OCI-LY1 (cell line): Measurements from ENCODE around the gene CBLC.

ENCODE experiments used
- H2AFZ ChIP-seq: fragments of 200-600 bp; sonication (generic), shearing (Covaris generic); 2 replicates; pipeline ENCODE4 v1.6.0; 2014; ENCODE audit warnings: antibody characterized with exemption, mild to moderate bottlenecking, low read length
- H3F3A ChIP-seq: fragments of 200-600 bp; sonication (generic), shearing (Covaris generic); 2 replicates; pipeline ENCODE4 v1.6.0; 2014; ENCODE audit warnings: mild to moderate bottlenecking, antibody characterized with exemption, low read length, moderate library complexity; ENCODE audit not compliant: insufficient read depth
- H3K27ac ChIP-seq: fragments of 200-600 bp; sonication (generic); 2 replicates; pipeline ENCODE4 v1.5.1; 2014; ENCODE audit warnings: low read length, mixed run types, mild to moderate bottlenecking, low read depth; ENCODE audit not compliant: poor library complexity, severe bottlenecking
- H3K27me3 ChIP-seq: fragments of 200-600 bp; sonication (generic); 2 replicates; pipeline ENCODE4 v1.6.0; 2014; ENCODE audit warnings: antibody characterized with exemption, mild to moderate bottlenecking, low read length, moderate library complexity; ENCODE audit not compliant: insufficient read depth
- H3K36me3 ChIP-seq: fragments of 200-600 bp; sonication (generic); 2 replicates; pipeline ENCODE4 v1.6.1; 2014; ENCODE audit warnings: mild to moderate bottlenecking, antibody characterized with exemption, low read length, moderate library complexity, mixed read lengths; ENCODE audit not compliant: insufficient read depth
- H3K4me1 ChIP-seq: fragments of 200-600 bp; sonication (generic); 2 replicates; pipeline ENCODE4 v1.5.1; 2014; ENCODE audit warnings: mild to moderate bottlenecking, low read length, moderate library complexity; ENCODE audit not compliant: insufficient read depth, severe bottlenecking
- H3K4me2 ChIP-seq: fragments of 200-600 bp; sonication (generic), shearing (Covaris generic); 2 replicates; pipeline ENCODE4 v1.6.1; 2014; ENCODE audit warnings: low read length
- H3K4me3 ChIP-seq: fragments of 200-600 bp; sonication (generic); 2 replicates; pipeline ENCODE4 v1.5.1; 2014; ENCODE audit warnings: low read length, low read depth, mild to moderate bottlenecking, mixed read lengths; ENCODE audit not compliant: poor library complexity, severe bottlenecking
- H3K79me2 ChIP-seq: fragments of 200-600 bp; shearing (Covaris generic); 2 replicates; pipeline ENCODE4 v1.6.1; 2016; ENCODE audit warnings: mixed run types, low read length, mixed read lengths; ENCODE audit not compliant: insufficient read depth
- H3K9ac ChIP-seq: fragments of 200-600 bp; sonication (generic), shearing (Covaris generic); 2 replicates; pipeline ENCODE4 v1.6.1; 2014; ENCODE audit warnings: mild to moderate bottlenecking, low read length, mixed read lengths
- H3K9me2 ChIP-seq: fragments of 200-600 bp; sonication (generic), shearing (Covaris generic); 2 replicates; pipeline ENCODE4 v1.6.1; 2014; ENCODE audit warnings: low read depth, mild to moderate bottlenecking, low read length, mixed read lengths
- H3K9me3 ChIP-seq: fragments of 200-600 bp; shearing (Covaris generic); 2 replicates; pipeline ENCODE4 v1.6.1; 2014; ENCODE audit warnings: low read length, mixed read lengths
- H4K20me1 ChIP-seq: fragments of 200-600 bp; sonication (generic), shearing (Covaris generic); 2 replicates; pipeline ENCODE4 v1.6.0; 2016; ENCODE audit warnings: mild to moderate bottlenecking, low read length; ENCODE audit not compliant: insufficient read depth
- EZH2 ChIP-seq: fragments of 200-600 bp; sonication (generic), shearing (Covaris generic); IDR thresholded peaks from 2 replicates; pipeline ENCODE4 v1.8.0; 2017; ENCODE audit warnings: borderline replicate concordance, mixed run types, mild to moderate bottlenecking, antibody characterized with exemption, low read length, moderate library complexity, mixed read lengths
- TF ChIP-seq, protein P1 (sequence below): fragments of 200-600 bp; sonication (generic), shearing (Covaris generic); IDR thresholded peaks from 2 replicates; pipeline ENCODE4 v1.5.1; 2017; ENCODE audit warnings: mild to moderate bottlenecking, antibody characterized with exemption, low read length, moderate library complexity, mixed read lengths

CBLC gene

GRCh38 chr19:44839276-44839675 is 61.6 kb downstream of the CBLC start:
- Histone ChIP-seq H3K4me3 (no peak overlapping the region), H3K27me3 (no peaks in the 10 kb centered on the region), H3K27ac (no peak overlapping the region), H3F3A (no peaks in the 10 kb centered on the region), H3K36me3 (no peaks in the 10 kb centered on the region), H3K9me2 (no peaks in the 10 kb centered on the region), H3K4me1 (no peaks in the 10 kb centered on the region), H3K4me2 (no peak overlapping the region), H2AFZ (no peak overlapping the region), H3K79me2 (no peaks in the 10 kb centered on the region), H4K20me1 (no peaks in the 10 kb centered on the region), H3K9ac (no peak overlapping the region), H3K9me3 (no peaks in the 10 kb centered on the region)
- TF ChIP-seq, protein P1, sequence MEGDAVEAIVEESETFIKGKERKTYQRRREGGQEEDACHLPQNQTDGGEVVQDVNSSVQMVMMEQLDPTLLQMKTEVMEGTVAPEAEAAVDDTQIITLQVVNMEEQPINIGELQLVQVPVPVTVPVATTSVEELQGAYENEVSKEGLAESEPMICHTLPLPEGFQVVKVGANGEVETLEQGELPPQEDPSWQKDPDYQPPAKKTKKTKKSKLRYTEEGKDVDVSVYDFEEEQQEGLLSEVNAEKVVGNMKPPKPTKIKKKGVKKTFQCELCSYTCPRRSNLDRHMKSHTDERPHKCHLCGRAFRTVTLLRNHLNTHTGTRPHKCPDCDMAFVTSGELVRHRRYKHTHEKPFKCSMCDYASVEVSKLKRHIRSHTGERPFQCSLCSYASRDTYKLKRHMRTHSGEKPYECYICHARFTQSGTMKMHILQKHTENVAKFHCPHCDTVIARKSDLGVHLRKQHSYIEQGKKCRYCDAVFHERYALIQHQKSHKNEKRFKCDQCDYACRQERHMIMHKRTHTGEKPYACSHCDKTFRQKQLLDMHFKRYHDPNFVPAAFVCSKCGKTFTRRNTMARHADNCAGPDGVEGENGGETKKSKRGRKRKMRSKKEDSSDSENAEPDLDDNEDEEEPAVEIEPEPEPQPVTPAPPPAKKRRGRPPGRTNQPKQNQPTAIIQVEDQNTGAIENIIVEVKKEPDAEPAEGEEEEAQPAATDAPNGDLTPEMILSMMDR, result no peak
- TF ChIP-seq EZH2, result no peak

DNA sequence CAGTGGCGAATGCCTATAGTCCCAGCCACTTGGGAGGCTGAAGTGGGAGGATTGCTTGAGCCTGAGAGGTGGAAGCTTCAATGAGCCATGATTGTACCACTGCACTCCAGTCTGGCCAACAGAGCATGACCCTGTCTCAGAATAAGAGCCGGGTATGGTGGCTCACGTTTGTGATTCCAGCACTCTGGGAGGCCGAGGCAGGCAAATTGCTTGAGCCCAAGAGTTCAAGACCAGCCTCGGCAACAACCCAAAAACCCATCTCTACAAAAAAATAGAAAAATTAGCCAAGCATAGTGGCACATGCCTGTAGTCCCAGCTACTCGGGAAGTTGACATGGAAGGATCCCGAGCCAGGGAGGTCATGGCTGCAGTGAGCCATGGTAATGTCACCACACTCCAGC is 63.1 kb downstream of the CBLC start:
- Histone ChIP-seq H3K27ac (no peak overlapping the region), H4K20me1 (no peaks in the 10 kb centered on the region), H3F3A (no peaks in the 10 kb centered on the region), H3K4me1 (peaks cover 12% of the 10 kb centered on the region), H3K27me3 (no peaks in the 10 kb centered on the region), H3K36me3 (no peaks in the 10 kb centered on the region), H3K9me2 (no peaks in the 10 kb centered on the region), H3K4me3 (no peak overlapping the region), H3K4me2 (no peak overlapping the region), H3K79me2 (no peaks in the 10 kb centered on the region), H3K9me3 (no peaks in the 10 kb centered on the region), H3K9ac (no peak overlapping the region), H2AFZ (no peak overlapping the region)
- no peak for TF ChIP-seq EZH2
- TF ChIP-seq, protein P1, result no peak

DNA sequence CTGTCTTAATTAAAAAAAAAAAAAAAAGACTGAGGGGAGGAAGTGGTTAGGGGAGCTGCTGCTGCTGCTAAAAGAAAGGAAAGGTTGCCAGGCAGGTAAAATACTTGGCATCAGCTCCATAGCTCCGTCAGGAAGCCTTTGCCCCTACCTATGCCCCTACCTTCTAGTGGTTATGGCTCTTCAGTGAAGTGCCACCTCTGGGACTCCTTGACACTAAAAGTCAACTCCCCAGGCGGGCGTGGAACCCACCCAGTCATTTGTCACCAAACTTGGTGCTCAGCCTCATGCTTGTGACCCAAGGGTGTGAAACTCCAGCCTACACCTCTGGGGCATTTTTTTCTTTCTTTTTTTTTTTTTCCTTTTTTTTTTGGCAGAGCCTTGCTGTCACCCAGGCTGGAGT is 63.5 kb downstream of the CBLC start:
- peaks cover 12% of the 10 kb centered on the region for H3K4me1 ChIP-seq
- H4K20me1 ChIP-seq, result no peaks in the 10 kb centered on the region
- no peaks in the 10 kb centered on the region for H3F3A ChIP-seq
- no peak overlapping the region for H3K9ac ChIP-seq
- no peaks in the 10 kb centered on the region for H3K36me3 ChIP-seq
- TF ChIP-seq EZH2, result no peak
- H2AFZ ChIP-seq, result no peak overlapping the region
- H3K9me3 ChIP-seq, result no peaks in the 10 kb centered on the region
- no peak overlapping the region for H3K4me3 ChIP-seq
- H3K9me2 ChIP-seq, result no peaks in the 10 kb centered on the region
- no peak overlapping the region for H3K4me2 ChIP-seq
- no peaks in the 10 kb centered on the region for H3K27me3 ChIP-seq
- no peak overlapping the region for H3K27ac ChIP-seq
- no peaks in the 10 kb centered on the region for H3K79me2 ChIP-seq

DNA sequence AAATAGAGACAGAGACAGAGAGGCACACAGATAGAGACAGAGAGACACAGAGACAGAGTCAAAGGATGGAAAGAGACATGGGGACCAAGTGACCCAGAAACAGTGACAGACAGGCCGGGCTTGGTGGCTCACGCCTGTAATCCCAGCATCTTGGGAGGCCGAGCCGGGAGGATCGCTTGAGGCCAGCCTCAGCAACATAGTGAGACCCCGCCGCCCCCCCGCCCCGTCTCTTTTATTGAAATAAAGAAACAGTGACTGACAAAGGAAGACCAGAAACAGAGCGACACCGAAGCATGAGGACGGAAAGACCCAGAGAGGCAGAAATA is 67.6 kb downstream of the CBLC start:
- Histone ChIP-seq H4K20me1 (no peaks in the 10 kb centered on the region), H3K9me3 (no peaks in the 10 kb centered on the region), H3F3A (no peaks in the 10 kb centered on the region), H3K27ac (no peak overlapping the region), H2AFZ (no peak overlapping the region), H3K4me2 (peak overlapping the region; percentile 72), H3K9ac (no peak overlapping the region), H3K36me3 (no peaks in the 10 kb centered on the region), H3K4me3 (peak overlapping the region; percentile 55), H3K9me2 (no peaks in the 10 kb centered on the region), H3K79me2 (no peaks in the 10 kb centered on the region), H3K27me3 (no peaks in the 10 kb centered on the region), H3K4me1 (peaks cover 12% of the 10 kb centered on the region)
- TF ChIP-seq, protein P1, result no peak
- no peak for TF ChIP-seq EZH2
